Astrocyte (in vitro differentiated cells and primary cell): Measurements from ENCODE around the gene GRB7. TPM values are rescaled to one million over a fixed set of nuclear protein-coding genes. Genes with fewer than 3 reads are reported as not detected.

Source experiments
- DNase-seq: peaks from one replicate; pipeline ENCODE4 v3.0.0-alpha.2; 2010; ENCODE audit warnings: low read depth
- FAIRE-seq: peaks from 2 replicates; lab custom pipeline; 2011; peaks lifted over from hg19 to GRCh38; lab: Jason Lieb, UNC
- H2AFZ ChIP-seq: 2 replicates; pipeline ENCODE4 v1.6.0; 2012; ENCODE audit warnings: low read depth, low read length, inconsistent platforms
- H3K27ac ChIP-seq: 2 replicates; pipeline ENCODE4 v1.5.1; 2011; ENCODE audit warnings: low read depth, low read length, inconsistent platforms
- H3K27me3 ChIP-seq: 2 replicates; pipeline ENCODE4 v1.6.0; 2011; ENCODE audit warnings: low read length, inconsistent platforms; ENCODE audit not compliant: insufficient read depth
- H3K36me3 ChIP-seq: 2 replicates; pipeline ENCODE4 v1.5.1; 2011; ENCODE audit warnings: low read length, inconsistent platforms; ENCODE audit not compliant: insufficient read depth
- H3K4me1 ChIP-seq: 2 replicates; pipeline ENCODE4 v1.5.1; 2011; ENCODE audit warnings: low read length, inconsistent platforms; ENCODE audit not compliant: insufficient read depth
- H3K4me2 ChIP-seq: 2 replicates; pipeline ENCODE4 v1.6.0; 2012; ENCODE audit warnings: low read length, inconsistent platforms
- H3K4me3 ChIP-seq: 2 replicates; pipeline ENCODE4 v1.5.1; 2011; ENCODE audit warnings: low read depth, mild to moderate bottlenecking, low read length, inconsistent platforms; ENCODE audit not compliant: insufficient read depth
- H3K79me2 ChIP-seq: 2 replicates; pipeline ENCODE4 v1.6.0; 2012; ENCODE audit warnings: mild to moderate bottlenecking, low read length, inconsistent platforms; ENCODE audit not compliant: insufficient read depth
- H3K9ac ChIP-seq: 2 replicates; pipeline ENCODE4 v1.6.0; 2012; ENCODE audit warnings: mild to moderate bottlenecking, low read length, inconsistent platforms
- H3K9me3 ChIP-seq: 2 replicates; pipeline ENCODE4 v1.5.1; 2012; ENCODE audit warnings: low read depth, mild to moderate bottlenecking, low read length, inconsistent platforms; ENCODE audit not compliant: insufficient read depth
- H4K20me1 ChIP-seq: 2 replicates; pipeline ENCODE4 v1.6.0; 2012; ENCODE audit warnings: low read length, inconsistent platforms; ENCODE audit not compliant: insufficient read depth
- H3K27ac Mint-ChIP-seq: one replicate; pipeline ENCODE4 v1.8.0; 2021; ENCODE audit warnings: mild to moderate bottlenecking, mixed read lengths; ENCODE audit not compliant: unreplicated experiment
- H3K27me3 Mint-ChIP-seq: one replicate; pipeline ENCODE4 v1.8.0; 2021; ENCODE audit warnings: low read depth, mixed read lengths; ENCODE audit not compliant: unreplicated experiment
- H3K36me3 Mint-ChIP-seq: one replicate; pipeline ENCODE4 v1.8.0; 2021; ENCODE audit warnings: low read depth, mixed read lengths; ENCODE audit not compliant: unreplicated experiment
- H3K4me1 Mint-ChIP-seq: one replicate; pipeline ENCODE4 v1.8.0; 2021; ENCODE audit warnings: low read depth, mixed read lengths; ENCODE audit not compliant: unreplicated experiment
- H3K4me3 Mint-ChIP-seq: one replicate; pipeline ENCODE4 v1.8.0; 2021; ENCODE audit warnings: mild to moderate bottlenecking, moderate library complexity, mixed read lengths; ENCODE audit not compliant: unreplicated experiment
- H3K9me3 Mint-ChIP-seq: one replicate; pipeline ENCODE4 v1.8.0; 2021; ENCODE audit warnings: mild to moderate bottlenecking, mixed read lengths; ENCODE audit not compliant: unreplicated experiment
- EZH2 ChIP-seq: IDR thresholded peaks from 2 replicates; pipeline ENCODE4 v1.6.1; 2012; ENCODE audit warnings: mild to moderate bottlenecking, low read length, inconsistent platforms; ENCODE audit not compliant: insufficient read depth
- total RNA-seq: library from RNA; stranded (reverse); gene quantifications from 2 replicates; pipeline ENCODE4 v1.2.1, GENCODE V29; 2021
- TF ChIP-seq, protein P1 (sequence below): IDR thresholded peaks from 2 replicates; pipeline ENCODE4 v1.5.1; 2011; ENCODE audit warnings: low read depth, mild to moderate bottlenecking, inconsistent platforms, low read length, moderate library complexity; ENCODE audit not compliant: insufficient read depth

GRB7 gene
- total RNA-seq, 1 donor from 2014 or later = 3.3 TPM

DNA sequence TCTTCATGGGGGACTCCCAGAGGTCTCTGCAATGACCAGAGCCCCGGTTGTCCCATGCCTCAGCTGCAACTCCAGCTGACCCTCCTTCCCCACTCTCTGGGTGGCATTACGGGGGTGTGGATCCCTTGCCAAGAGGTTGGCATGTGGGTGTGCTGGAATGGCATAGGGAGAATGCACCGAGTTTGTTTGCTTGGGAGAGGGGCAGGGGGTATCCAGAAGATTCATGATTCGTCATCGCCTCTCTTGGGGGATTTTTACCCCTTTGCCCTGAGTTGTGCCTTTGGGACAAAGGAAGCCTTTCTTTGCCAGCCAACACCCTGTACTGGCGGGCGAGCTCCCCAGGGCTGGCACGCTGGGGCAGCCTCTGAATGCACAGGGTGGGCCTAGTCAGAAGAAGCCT is 31.4 kb upstream of the GRB7 start:
- H3K9me3 Mint-ChIP-seq = no peaks in the 10 kb centered on the region
- no peak overlapping the region for H3K9ac ChIP-seq
- peaks cover 15% of the 10 kb centered on the region for H3K4me1 Mint-ChIP-seq
- DNase-seq = no peak
- H3K36me3 Mint-ChIP-seq = peaks cover 13% of the 10 kb centered on the region
- H3K27me3 Mint-ChIP-seq = no peaks in the 10 kb centered on the region
- H3K27me3 ChIP-seq = no peaks in the 10 kb centered on the region
- no peak overlapping the region for H3K4me3 ChIP-seq
- no peak for FAIRE-seq
- H3K27ac Mint-ChIP-seq = no peak overlapping the region
- TF ChIP-seq EZH2 = no peak
- TF ChIP-seq, protein P1, sequence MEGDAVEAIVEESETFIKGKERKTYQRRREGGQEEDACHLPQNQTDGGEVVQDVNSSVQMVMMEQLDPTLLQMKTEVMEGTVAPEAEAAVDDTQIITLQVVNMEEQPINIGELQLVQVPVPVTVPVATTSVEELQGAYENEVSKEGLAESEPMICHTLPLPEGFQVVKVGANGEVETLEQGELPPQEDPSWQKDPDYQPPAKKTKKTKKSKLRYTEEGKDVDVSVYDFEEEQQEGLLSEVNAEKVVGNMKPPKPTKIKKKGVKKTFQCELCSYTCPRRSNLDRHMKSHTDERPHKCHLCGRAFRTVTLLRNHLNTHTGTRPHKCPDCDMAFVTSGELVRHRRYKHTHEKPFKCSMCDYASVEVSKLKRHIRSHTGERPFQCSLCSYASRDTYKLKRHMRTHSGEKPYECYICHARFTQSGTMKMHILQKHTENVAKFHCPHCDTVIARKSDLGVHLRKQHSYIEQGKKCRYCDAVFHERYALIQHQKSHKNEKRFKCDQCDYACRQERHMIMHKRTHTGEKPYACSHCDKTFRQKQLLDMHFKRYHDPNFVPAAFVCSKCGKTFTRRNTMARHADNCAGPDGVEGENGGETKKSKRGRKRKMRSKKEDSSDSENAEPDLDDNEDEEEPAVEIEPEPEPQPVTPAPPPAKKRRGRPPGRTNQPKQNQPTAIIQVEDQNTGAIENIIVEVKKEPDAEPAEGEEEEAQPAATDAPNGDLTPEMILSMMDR = no peak
- H3K27ac ChIP-seq = no peak overlapping the region
- H3K9me3 ChIP-seq = no peaks in the 10 kb centered on the region
- H3K4me2 ChIP-seq = no peak overlapping the region
- peaks cover 15% of the 10 kb centered on the region for H3K4me1 ChIP-seq
- H3K79me2 ChIP-seq = peaks cover 50% of the 10 kb centered on the region
- H4K20me1 ChIP-seq = peaks cover 66% of the 10 kb centered on the region
- H3K36me3 ChIP-seq = peaks cover 12% of the 10 kb centered on the region
- H3K4me3 Mint-ChIP-seq = no peak overlapping the region
- no peak overlapping the region for H2AFZ ChIP-seq

DNA sequence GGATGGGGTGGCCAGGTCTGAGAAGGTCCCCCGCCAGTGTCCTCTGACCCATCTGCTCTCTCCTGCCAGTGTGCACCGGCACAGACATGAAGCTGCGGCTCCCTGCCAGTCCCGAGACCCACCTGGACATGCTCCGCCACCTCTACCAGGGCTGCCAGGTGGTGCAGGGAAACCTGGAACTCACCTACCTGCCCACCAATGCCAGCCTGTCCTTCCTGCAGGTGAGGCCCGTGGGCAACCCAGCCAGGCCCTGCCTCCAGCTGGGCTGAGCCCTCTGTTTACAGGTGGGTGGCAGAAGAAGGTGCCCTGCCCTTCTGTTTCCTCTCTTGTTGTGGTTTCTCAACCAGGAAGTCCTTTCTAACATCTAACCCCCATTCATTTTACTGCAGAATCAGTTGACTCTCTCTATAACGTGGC is 30.8 kb upstream of the GRB7 start:
- FAIRE-seq (no peak), DNase-seq (no peak)
- no peaks in the 10 kb centered on the region for H3K27me3 Mint-ChIP-seq
- H3K4me2 ChIP-seq = no peak overlapping the region
- peaks cover 61% of the 10 kb centered on the region for H4K20me1 ChIP-seq
- no peak overlapping the region for H3K4me3 ChIP-seq
- H3K36me3 ChIP-seq = peaks cover 16% of the 10 kb centered on the region
- peaks cover 45% of the 10 kb centered on the region for H3K79me2 ChIP-seq
- H3K27ac ChIP-seq = no peak overlapping the region
- H3K9ac ChIP-seq = no peak overlapping the region
- peaks cover 10% of the 10 kb centered on the region for H3K4me1 ChIP-seq
- H3K4me1 Mint-ChIP-seq = peaks cover 10% of the 10 kb centered on the region
- H3K9me3 ChIP-seq = no peaks in the 10 kb centered on the region
- H3K4me3 Mint-ChIP-seq = no peak overlapping the region
- peaks cover 13% of the 10 kb centered on the region for H3K36me3 Mint-ChIP-seq
- H3K27me3 ChIP-seq = no peaks in the 10 kb centered on the region
- no peak for TF ChIP-seq EZH2
- TF ChIP-seq, protein P1 = no peak
- H2AFZ ChIP-seq = no peak overlapping the region
- H3K9me3 Mint-ChIP-seq = no peaks in the 10 kb centered on the region
- no peak overlapping the region for H3K27ac Mint-ChIP-seq

DNA sequence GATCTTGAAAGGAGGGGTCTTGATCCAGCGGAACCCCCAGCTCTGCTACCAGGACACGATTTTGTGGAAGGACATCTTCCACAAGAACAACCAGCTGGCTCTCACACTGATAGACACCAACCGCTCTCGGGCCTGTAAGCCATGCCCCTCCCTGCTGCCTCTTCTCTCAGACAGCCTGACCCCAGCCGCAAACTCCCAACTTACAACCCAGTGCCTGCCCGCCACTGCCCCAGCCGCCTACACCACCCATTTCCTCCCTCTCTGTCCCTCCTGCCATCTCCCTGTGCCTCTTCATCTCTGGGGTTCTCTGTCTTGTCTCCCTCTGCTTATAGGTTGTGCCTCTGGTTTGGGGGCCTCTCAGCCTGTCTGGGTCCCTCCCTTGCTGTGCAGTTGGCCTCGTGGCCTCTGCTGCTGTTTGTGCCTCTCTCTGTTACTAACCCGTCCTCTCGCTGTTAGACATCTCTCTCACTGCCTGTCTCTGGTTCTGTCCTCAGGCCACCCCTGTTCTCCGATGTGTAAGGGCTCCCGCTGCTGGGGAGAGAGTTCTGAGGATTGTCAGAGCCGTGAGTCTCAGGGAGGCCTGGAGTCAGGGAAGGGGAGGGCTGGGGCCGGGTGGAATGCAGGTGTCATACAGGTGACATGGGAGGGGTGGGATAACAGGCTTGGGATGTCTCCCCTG is 28.3 kb upstream of the GRB7 start:
- peaks cover 10% of the 10 kb centered on the region for H3K4me1 ChIP-seq
- H3K4me2 ChIP-seq = no peak overlapping the region
- H3K4me3 ChIP-seq = no peak overlapping the region
- TF ChIP-seq, protein P1 = no peak
- TF ChIP-seq EZH2 = no peak
- no peak overlapping the region for H2AFZ ChIP-seq
- H4K20me1 ChIP-seq = peaks cover 36% of the 10 kb centered on the region
- Mint-ChIP-seq H3K36me3 (peaks cover 13% of the 10 kb centered on the region), H3K9me3 (no peaks in the 10 kb centered on the region), H3K4me3 (no peak overlapping the region), H3K27ac (no peak overlapping the region), H3K4me1 (peaks cover 5% of the 10 kb centered on the region), H3K27me3 (no peaks in the 10 kb centered on the region)
- no peaks in the 10 kb centered on the region for H3K27me3 ChIP-seq
- H3K27ac ChIP-seq = no peak overlapping the region
- H3K36me3 ChIP-seq = peaks cover 17% of the 10 kb centered on the region
- no peaks in the 10 kb centered on the region for H3K9me3 ChIP-seq
- no peak for FAIRE-seq
- DNase-seq = no peak
- H3K9ac ChIP-seq = no peak overlapping the region
- peaks cover 22% of the 10 kb centered on the region for H3K79me2 ChIP-seq
